OCI-LY3 (cell line): ENCODE measurements around the gene BANP.
"Not testable (repeated sequence)": the region's sequence is repeated elsewhere in the genome, so short reads cannot be mapped to it uniquely, and the experiment has no call there.

Experiments
- H2AFZ ChIP-seq: fragments of 200-600, 300-600 bp; shearing (Covaris generic); 2 replicates; pipeline ENCODE4 v1.6.0; 2014; ENCODE audit warnings: antibody characterized with exemption, low read depth, low read length
- H3K27ac ChIP-seq: fragments of 200-600, 300-600 bp; sonication (generic); 2 replicates; pipeline ENCODE4 v1.5.1; 2014; ENCODE audit warnings: mild to moderate bottlenecking, low read length, moderate library complexity, mixed read lengths
- H3K27me3 ChIP-seq: fragments of 200-600, 300-600 bp; sonication (generic); 2 replicates; pipeline ENCODE4 v1.6.1; 2014; ENCODE audit warnings: low read depth, low read length, mixed read lengths
- H3K36me3 ChIP-seq: fragments of 200-600, 300-600 bp; sonication (generic); replicated peaks from 2 replicates; pipeline ENCODE3; 2014; ENCODE audit warnings: low read depth, low read length, mixed read lengths
- H3K4me1 ChIP-seq: fragments of 300-600, 200-600 bp; sonication (generic); 2 replicates; pipeline ENCODE4 v1.6.1; 2014; ENCODE audit warnings: low read length, mixed read lengths
- H3K4me2 ChIP-seq: fragments of 200-600, 300-600 bp; sonication (generic); 2 replicates; pipeline ENCODE4 v1.6.1; 2014; ENCODE audit warnings: low read length, mixed read lengths
- H3K4me3 ChIP-seq: fragments of 300-600, 200-600 bp; sonication (generic); 2 replicates; pipeline ENCODE4 v1.5.1; 2014; ENCODE audit warnings: antibody characterized with exemption, mild to moderate bottlenecking, low read length, moderate library complexity
- H3K79me2 ChIP-seq: fragments of 300-600, 200-600 bp; shearing (Covaris generic); 2 replicates; pipeline ENCODE4 v1.6.1; 2014; ENCODE audit warnings: mild to moderate bottlenecking, low read length, mixed read lengths
- H3K9ac ChIP-seq: fragments of 300-600, 200-600 bp; shearing (Covaris generic); 2 replicates; pipeline ENCODE4 v1.6.0; 2014; ENCODE audit warnings: mild to moderate bottlenecking, low read length, moderate library complexity
- H3K9me3 ChIP-seq: fragments of 200-600, 300-600 bp; shearing (Covaris generic); 2 replicates; pipeline ENCODE4 v1.6.1; 2014; ENCODE audit warnings: low read length, mixed read lengths; ENCODE audit not compliant: insufficient read depth
- H4K20me1 ChIP-seq: fragments of 200-600, 300-600 bp; sonication (generic); 2 replicates; pipeline ENCODE4 v1.6.1; 2016; ENCODE audit warnings: low read length, mixed read lengths; ENCODE audit not compliant: insufficient read depth
- EZH2phosphoT487 ChIP-seq: fragments of 200-600 bp; shearing (Covaris generic); IDR thresholded peaks from 2 replicates; pipeline ENCODE4 v1.6.1; 2018; ENCODE audit warnings: antibody characterized with exemption, mixed run types, low read depth
- TF ChIP-seq, protein P1 (sequence below): fragments of 200-600, 300-600 bp; sonication (generic); IDR thresholded peaks from 2 replicates; pipeline ENCODE4 v1.5.1; 2014; ENCODE audit warnings: antibody characterized with exemption, low read length, low read depth

The BANP gene

DNA sequence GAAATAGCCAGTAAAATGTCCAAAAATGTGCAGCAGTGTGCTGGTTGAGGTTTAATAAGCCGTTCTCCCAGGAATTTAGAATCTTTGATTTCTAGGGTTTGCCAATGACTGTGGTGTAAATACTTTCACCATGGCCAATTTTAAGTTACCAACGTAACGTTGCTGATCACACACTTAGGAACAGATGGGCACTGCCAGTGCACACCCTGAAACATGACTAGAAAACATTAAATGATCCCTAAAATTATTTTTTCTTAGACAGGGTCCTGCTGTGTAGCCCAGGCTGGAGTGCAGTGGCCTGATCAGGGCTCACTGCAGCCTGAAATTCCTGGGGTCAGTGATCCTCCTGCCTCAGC is 18.1 kb upstream of the BANP start:
- Histone ChIP-seq H3K79me2 (no peaks in the 10 kb centered on the region), H3K4me2 (no peak overlapping the region), H3K9me3 (no peaks in the 10 kb centered on the region), H4K20me1 (no peaks in the 10 kb centered on the region), H3K27me3 (0 out of 2 replicates have a peak, but pooled peaks cover 4% of the 10 kb centered on the region), H3K27ac (no peak overlapping the region), H3K4me1 (peaks cover 2% of the 10 kb centered on the region; the same call in 1 of the 2 replicates), H2AFZ (no peak overlapping the region), H3K4me3 (no peak overlapping the region), H3K36me3 (no peaks in the 10 kb centered on the region), H3K9ac (no peak overlapping the region)
- no peak for TF ChIP-seq EZH2phosphoT487
- TF ChIP-seq, protein P1, sequence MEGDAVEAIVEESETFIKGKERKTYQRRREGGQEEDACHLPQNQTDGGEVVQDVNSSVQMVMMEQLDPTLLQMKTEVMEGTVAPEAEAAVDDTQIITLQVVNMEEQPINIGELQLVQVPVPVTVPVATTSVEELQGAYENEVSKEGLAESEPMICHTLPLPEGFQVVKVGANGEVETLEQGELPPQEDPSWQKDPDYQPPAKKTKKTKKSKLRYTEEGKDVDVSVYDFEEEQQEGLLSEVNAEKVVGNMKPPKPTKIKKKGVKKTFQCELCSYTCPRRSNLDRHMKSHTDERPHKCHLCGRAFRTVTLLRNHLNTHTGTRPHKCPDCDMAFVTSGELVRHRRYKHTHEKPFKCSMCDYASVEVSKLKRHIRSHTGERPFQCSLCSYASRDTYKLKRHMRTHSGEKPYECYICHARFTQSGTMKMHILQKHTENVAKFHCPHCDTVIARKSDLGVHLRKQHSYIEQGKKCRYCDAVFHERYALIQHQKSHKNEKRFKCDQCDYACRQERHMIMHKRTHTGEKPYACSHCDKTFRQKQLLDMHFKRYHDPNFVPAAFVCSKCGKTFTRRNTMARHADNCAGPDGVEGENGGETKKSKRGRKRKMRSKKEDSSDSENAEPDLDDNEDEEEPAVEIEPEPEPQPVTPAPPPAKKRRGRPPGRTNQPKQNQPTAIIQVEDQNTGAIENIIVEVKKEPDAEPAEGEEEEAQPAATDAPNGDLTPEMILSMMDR: no peak

DNA sequence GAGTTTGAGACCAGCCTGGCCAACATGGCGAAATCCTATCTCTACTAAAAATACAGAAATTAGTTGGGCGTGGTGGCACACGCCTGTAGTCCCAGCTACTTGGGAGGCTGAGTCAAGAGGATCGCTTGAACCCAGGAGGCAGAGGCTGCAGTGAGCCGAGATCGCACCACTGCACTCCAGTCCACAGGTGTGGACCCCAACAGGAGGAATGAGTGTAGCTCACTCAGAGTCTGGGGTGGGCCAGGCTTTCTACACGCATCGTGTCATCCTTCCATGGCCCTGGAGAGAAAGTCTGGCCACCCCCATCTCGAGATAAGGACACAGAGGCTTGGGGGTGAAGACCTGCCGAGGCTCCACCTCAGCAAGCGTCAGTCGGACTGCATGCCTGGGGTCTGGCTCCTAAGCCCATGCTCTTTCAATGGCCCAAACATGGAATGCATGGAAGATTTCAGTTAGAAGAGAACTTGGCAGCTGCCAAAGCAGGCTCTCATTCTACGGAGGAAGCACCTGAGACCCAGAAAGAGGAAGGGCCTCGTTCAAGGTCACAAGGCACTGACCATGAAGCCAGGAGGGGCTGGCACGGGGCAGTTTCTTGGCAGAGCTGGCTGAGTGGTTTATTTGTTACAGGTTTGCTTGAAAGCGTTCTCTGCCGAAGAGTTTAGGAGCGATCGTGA is 16.3 kb upstream of the BANP start:
- not testable (repeated sequence) for H3K36me3 ChIP-seq, H3K27me3 ChIP-seq, H3K4me2 ChIP-seq, H3K9ac ChIP-seq, H3K9me3 ChIP-seq, H2AFZ ChIP-seq, H3K79me2 ChIP-seq, H3K27ac ChIP-seq, H3K4me1 ChIP-seq, H3K4me3 ChIP-seq, H4K20me1 ChIP-seq

DNA sequence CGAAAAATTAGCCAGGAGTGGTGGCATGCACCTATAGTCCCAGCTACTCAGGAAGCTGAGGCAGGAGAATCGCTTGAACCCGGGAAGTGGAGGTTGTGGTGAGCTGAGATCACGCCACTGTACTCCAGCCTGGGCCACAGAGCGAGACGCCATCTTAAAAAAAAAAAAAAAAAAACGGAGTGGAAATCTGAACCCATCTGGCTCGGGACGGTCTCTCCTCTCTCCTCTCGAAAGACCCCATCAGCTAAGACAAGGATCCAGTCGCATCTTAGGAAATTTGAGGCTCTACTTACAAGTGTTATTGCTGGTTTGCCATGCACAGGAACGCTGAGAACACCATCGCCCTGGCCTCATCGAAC is 15.2 kb upstream of the BANP start:
- not testable (repeated sequence) for H3K79me2 ChIP-seq, H3K4me1 ChIP-seq, H3K4me2 ChIP-seq, H3K9ac ChIP-seq, H3K36me3 ChIP-seq, H3K9me3 ChIP-seq, H3K4me3 ChIP-seq, H3K27ac ChIP-seq, H2AFZ ChIP-seq, H4K20me1 ChIP-seq, H3K27me3 ChIP-seq

DNA sequence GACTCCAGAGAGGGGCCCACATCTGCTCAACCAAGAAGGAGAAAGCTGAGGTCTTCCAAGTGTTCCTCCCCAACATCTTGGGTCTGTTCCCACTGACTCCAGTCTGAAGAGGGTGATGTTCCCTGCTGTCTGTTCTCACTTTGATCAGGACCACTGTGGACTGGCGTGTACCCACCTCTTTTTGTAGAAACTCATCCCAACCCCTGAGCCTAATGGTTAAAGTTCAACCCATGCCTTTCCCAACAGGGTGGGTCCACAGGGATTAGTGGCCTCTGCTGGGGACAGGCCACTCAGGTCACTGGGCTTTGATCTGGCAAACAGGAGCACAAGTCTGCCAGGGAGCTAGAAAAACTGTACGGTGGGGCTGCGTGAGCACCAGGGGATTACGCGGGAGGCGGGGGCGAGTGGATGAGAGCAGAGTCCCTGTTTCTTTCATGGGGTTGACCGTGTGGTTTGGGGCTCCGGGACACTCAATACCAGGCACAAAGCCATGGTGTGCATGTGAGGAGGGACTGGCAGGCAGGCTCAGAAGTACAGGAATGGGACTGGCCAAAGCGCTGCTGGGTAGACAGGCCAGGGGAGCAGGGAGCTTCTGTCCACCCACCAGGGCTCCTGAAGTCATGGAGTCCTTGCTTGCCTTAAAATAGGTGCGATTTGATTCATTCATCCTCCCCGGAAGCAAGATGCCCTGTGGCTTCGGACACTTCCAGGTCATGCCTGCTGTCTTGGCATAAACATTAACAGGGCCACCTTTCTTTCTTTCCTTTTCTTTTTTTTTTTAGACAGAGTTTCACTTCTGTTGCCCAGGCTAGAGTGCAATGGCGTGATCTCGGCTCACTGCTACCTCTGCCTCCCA is 14.6 kb upstream of the BANP start, which contains the start of gene CA5A:
CA5A (minus strand) TSS at position 155 of the 856 bp plus-strand sequence; CDS start at position 76, 79 bp downstream.
- Histone ChIP-seq H3K79me2 (no peaks in the 10 kb centered on the region), H3K4me1 (no peaks in the 10 kb centered on the region), H3K4me2 (no peak within 1 kb of the TSS), H4K20me1 (no peaks in the 10 kb centered on the region), H3K9ac (no peak within 1 kb of the TSS), H3K36me3 (no peaks in the 10 kb centered on the region), H3K27ac (no peak within 1 kb of the TSS), H3K27me3 (0 out of 2 replicates have a peak, but pooled peaks cover 5% of the 10 kb centered on the region), H3K4me3 (no peak within 1 kb of the TSS), H2AFZ (no peak within 1 kb of the TSS), H3K9me3 (no peaks in the 10 kb centered on the region)
- TF ChIP-seq, protein P1: no peak
- TF ChIP-seq EZH2phosphoT487: no peak

DNA sequence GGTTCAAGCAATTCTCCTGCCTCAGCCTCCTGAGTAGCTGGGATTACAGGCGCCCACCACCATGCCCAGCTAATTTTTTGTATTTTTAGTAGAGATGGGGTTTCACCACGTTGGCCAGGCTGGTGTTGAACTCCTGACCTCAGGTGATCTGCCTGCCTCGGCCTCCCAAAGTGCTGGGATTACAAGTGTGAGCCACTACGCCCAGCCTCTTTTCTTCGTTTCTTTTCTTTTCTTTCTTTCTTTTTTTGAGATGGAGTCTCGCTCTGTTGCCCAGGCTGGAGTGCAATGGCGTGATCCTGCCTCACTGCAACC is 14.0 kb upstream of the BANP start:
- H3K27ac ChIP-seq, H3K27me3 ChIP-seq, H4K20me1 ChIP-seq, H3K9me3 ChIP-seq, H3K79me2 ChIP-seq, H3K4me2 ChIP-seq, H3K9ac ChIP-seq, H3K4me1 ChIP-seq, H3K36me3 ChIP-seq, H2AFZ ChIP-seq, H3K4me3 ChIP-seq: not testable (repeated sequence)
